KOPT-K1 (cell line): ENCODE measurements around the gene ERG.

Source experiments
- H3K27ac ChIP-seq: fragments of 200-600 bp; sonication (generic); 2 replicates; pipeline ENCODE4 v1.5.1; 2016; ENCODE audit warnings: antibody characterized with exemption, mild to moderate bottlenecking, low read depth, low read length; ENCODE audit not compliant: poor library complexity, severe bottlenecking
- H3K36me3 ChIP-seq: fragments of 200-600 bp; sonication (generic); 2 replicates; pipeline ENCODE4 v1.5.1; 2017; ENCODE audit warnings: antibody characterized with exemption, mild to moderate bottlenecking, low read length, moderate library complexity; ENCODE audit not compliant: insufficient read depth
- H3K9me3 ChIP-seq: fragments of 200-600 bp; sonication (generic); 2 replicates; pipeline ENCODE4 v1.5.1; 2017; ENCODE audit warnings: antibody characterized with exemption, low read length, mild to moderate bottlenecking; ENCODE audit not compliant: insufficient read depth, poor library complexity, severe bottlenecking

The ERG gene

GRCh38 chr21:38389354-38389676 is 109.0 kb downstream of the ERG start:
- H3K36me3 ChIP-seq, result peaks cover 17% of the 10 kb centered on the region
- H3K9me3 ChIP-seq, result no peaks in the 10 kb centered on the region
- peak overlapping the region; percentile 97 for H3K27ac ChIP-seq

DNA sequence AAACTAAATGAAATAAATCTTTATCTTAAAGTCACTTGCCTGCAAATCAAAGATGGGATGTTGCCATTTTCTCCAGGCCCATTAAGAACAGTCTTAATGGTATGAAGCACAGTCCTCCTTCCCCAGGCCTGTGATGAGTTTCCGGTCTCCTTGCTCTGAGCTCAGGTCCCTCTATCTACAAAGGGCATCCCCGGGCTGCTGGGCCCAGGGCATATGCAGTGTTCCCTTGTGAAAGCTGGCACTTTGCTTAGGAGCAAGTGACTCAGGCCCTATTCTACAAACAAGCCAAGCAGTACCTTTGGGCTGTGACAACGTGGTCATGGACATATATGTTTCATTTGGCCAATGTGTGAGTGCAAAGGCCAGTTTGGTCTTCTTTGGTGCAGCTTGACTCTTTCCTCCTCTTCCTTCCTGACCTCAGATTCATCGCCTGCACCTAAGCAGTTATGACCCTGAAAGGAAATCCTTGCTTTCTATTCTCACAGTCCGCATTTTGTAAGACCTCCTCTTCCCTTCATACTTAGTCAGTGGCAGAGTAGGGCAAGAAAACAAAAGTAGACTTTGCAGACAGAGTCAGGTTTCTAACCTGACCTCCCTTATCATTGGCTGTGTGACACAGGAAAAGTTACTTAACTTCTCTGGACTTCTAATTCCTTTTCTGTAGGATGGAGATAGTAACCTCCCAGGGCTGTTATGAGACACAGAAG is 109.5 kb downstream of the ERG start:
- Histone ChIP-seq H3K27ac (peak overlapping the region; percentile 97), H3K9me3 (no peaks in the 10 kb centered on the region), H3K36me3 (peaks cover 22% of the 10 kb centered on the region)

DNA sequence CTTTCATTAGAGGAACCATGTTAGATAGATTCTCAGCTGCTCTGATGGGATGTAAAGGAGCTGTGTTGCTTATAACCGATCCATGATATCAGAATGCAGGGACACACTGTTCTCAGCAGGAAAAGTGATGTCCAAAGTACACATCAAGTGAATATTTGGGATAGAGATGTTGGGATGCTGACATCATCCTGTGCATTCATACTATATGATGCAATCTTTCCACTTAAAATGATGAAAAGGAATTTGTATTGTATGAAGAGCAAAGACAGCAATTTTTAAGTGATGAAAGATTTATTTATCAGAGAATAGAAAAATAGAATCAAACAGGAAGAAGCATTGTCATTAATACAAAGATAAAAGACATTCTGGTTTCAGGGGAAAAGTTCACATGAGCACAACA is 110.1 kb downstream of the ERG start:
- no peaks in the 10 kb centered on the region for H3K9me3 ChIP-seq
- H3K27ac ChIP-seq, result peak overlapping the region; percentile 97
- peaks cover 28% of the 10 kb centered on the region for H3K36me3 ChIP-seq

GRCh38 chr21:38386967-38387366 is 111.3 kb downstream of the ERG start:
- H3K9me3 ChIP-seq, result no peaks in the 10 kb centered on the region
- H3K27ac ChIP-seq, result peak overlapping the region; percentile 97
- H3K36me3 ChIP-seq, result peaks cover 37% of the 10 kb centered on the region

DNA sequence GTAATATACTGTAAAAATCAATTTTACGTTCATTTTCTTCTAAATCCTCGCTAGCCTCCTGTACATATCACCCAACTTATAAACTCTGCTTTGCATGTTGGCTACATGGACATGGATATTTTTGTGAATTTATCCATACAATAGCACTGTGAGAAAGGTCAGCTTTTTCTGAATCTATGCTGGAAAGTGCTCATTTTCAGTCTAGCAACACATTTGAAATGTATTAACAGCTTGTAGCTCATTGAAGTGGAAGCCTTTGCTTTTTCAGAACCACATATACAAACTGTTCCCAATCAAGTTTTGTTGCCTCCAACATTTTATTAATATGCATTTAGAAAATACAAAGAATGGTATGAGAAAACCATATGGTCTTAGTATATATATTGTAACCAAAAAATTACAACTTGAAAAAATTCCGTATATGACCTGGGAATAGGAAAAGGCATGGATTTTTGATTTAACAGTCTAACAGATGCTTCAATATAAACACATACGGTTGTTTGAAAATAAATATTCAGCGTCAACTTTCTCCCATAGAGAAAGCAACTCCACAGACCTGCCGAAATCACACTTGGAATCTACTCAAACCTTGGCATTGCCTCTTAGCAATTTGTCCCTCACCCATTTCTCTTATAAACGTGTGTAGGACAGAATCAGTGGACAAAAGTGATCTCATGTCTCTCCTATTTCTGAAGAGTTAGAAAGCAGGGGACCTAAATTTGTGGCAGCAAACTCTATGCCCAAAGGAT is 112.7 kb downstream of the ERG start:
- peak overlapping the region; percentile 97 for H3K27ac ChIP-seq

DNA sequence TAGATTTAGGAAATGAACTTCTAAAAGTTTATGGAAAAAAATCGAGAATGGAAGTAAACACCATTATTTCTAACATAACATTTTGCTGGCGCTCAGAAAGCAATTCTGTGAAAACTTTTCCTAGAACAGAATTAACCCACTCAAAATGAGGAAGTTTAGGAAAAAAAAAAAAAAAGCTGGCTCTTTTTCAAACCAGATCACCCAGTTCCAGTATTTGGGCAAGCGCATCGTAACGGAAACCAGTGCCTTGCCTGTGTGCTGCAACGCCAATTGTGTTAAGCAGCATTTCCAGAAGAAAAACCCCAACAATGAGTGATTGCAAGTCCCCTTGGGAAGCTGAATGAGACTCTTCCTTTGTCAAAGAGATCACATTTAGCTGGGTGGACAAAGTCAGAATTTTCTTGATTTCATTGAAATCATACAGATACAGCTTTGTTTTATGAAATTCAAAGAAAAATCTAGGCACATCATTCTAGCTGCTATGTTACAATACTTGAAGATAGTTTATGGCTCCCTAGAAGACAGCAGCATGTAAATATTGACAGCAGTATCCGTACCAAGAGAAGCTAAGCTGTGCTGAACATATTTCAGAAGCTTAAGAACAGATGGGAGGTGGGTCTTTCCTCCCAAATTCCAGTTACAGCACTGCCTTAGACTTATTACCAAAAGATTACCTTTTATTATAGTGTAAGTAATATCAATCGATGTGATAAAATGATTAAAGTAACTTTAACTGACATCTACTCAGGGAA is 113.4 kb downstream of the ERG start:
- Histone ChIP-seq H3K36me3 (peaks cover 32% of the 10 kb centered on the region), H3K27ac (peak overlapping the region; percentile 97), H3K9me3 (no peaks in the 10 kb centered on the region)

More for the DNA sequence above, 112.7 kb downstream of the ERG start:
- H3K9me3 ChIP-seq, result no peaks in the 10 kb centered on the region
- H3K36me3 ChIP-seq, result peaks cover 34% of the 10 kb centered on the region

- H3K36me3 ChIP-seq, result peaks cover 32% of the 10 kb centered on the region
- peak overlapping the region; percentile 97 for H3K27ac ChIP-seq
- no peaks in the 10 kb centered on the region for H3K9me3 ChIP-seq
Observed at GRCh38 chr21:38384238-38384560, 114.1 kb downstream of the ERG start.

DNA sequence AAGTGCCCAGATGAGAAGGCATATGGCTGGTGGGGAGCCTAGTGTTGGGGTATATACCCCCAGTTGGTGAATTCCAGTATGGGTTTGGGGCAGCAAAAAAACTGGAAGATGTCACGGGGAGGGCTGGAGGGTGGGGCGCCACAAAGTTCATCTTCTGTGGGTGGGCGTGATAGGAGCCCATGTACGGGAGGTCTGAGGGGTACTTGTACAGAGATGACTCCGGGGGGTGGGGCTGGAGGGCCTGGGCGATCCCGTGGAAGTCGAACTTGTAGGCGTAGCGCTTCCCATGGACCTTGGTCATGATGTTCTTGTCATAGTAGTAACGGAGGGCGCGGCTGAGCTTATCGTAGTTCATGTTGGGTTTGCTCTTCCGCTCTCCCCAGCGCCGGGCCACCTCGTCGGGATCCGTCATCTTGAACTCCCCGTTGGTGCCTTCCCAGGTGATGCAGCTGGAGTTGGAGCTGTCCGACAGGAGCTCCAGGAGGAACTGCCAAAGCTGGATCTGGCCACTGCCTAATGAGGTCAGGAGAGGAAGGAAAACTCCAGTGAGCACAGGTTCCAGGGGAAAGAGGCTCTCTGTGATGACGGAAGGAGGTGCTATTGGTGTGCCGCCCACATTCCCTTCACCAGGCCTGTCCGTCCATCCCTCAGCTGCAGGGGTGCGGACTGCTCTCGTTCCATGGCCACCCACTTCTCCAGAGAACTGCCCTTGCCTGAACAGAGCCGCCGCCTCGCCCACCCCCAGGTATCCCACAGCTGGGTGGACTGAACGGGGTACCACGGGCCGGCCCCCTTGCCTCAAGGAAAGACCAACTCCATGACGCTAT is 114.7 kb downstream of the ERG start:
- Histone ChIP-seq H3K9me3 (no peaks in the 10 kb centered on the region), H3K27ac (peak overlapping the region; percentile 97), H3K36me3 (peaks cover 32% of the 10 kb centered on the region)

GRCh38 chr21:38380481-38381137 is 117.7 kb downstream of the ERG start:
- peak overlapping the region; percentile 81 for H3K27ac ChIP-seq
- H3K36me3 ChIP-seq, result peaks cover 32% of the 10 kb centered on the region
- H3K9me3 ChIP-seq, result no peaks in the 10 kb centered on the region

DNA sequence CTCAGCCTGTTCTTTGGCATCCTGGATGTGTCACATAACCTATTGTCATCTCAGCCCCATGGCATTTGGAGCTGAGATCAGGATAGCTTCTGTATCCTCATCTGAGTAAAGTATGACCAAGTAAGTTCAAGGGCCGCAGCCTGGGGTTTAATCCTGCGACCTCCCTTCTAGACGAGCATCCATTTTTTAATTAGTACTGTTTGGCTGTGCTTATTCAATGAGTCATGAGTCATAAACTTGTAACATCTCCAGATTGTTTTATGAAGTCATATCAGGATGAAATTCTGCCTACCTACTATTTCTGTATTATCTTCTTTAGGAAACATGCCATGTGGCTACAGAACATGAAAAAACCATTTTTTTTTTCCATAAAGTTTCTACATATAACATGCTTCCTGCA is 119.1 kb downstream of the ERG start:
- H3K9me3 ChIP-seq, result peaks cover 9% of the 10 kb centered on the region

GRCh38 chr21:38377165-38378088 is 120.8 kb downstream of the ERG start:
- peaks cover 21% of the 10 kb centered on the region for H3K9me3 ChIP-seq
- H3K27ac ChIP-seq, result peak overlapping the region; percentile 81

More for the DNA sequence above, 119.1 kb downstream of the ERG start:
- Histone ChIP-seq H3K36me3 (peaks cover 30% of the 10 kb centered on the region), H3K27ac (peak overlapping the region; percentile 81)

DNA sequence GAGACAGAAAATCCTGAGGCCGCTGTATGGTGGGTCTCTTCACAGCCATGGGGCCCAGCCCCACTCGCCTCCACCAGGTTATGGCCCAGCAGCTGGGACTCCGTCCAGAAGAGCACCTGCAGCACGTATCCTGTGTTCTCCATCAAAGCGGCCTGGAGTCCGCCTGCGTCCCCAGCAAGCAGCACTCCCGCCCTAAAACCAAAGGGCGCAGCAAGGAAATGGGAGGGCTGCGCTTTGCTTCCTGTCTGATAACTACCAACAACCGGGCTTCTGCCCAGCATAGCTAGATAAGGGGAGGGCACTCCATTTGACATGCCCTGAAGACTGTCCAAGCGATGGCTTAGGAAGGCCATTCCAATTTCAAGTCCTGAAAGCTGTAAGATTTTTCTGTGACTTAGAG is 121.6 kb downstream of the ERG start:
- Histone ChIP-seq H3K27ac (peak overlapping the region; percentile 81), H3K36me3 (peaks cover 8% of the 10 kb centered on the region; the same call in 1 of the 2 replicates), H3K9me3 (peaks cover 21% of the 10 kb centered on the region)

More at GRCh38 chr21:38377165-38378088, 120.8 kb downstream of the ERG start:
- peaks cover 13% of the 10 kb centered on the region for H3K36me3 ChIP-seq

DNA sequence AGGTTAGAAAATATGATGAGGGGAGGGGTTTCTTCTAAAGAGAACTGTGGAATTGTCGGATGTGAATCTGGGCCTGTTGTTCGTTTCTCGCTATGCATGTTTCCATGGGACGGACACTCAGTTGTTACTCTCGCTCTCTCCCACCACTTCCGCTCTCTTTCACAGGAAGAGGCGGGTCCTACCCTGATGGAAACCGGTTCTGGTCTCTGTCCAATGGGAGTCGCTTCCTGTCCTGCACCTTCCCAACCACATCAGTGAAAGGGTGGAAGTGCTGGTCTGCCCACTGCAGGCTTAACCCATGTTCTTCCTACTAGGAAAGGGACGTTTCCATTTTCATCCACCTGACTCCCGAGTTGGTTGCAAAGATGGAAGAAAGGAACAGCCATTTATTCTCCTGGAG is 122.0 kb downstream of the ERG start:
- H3K9me3 ChIP-seq, result peaks cover 21% of the 10 kb centered on the region
- peak overlapping the region; percentile 81 for H3K27ac ChIP-seq
- H3K36me3 ChIP-seq, result peaks cover 4% of the 10 kb centered on the region; the same call in 1 of the 2 replicates
